Fibroblast of lung (primary cell): ENCODE results near the gene SLC35F4. TPM values are rescaled to one million over a fixed set of nuclear protein-coding genes. Genes with fewer than 3 reads are reported as not detected.

Experiments used
- DNase-seq, 2 donors: peaks; one replicate each; pipeline versions ENCODE4 v3.0.0 to v3.0.0-alpha.2; 2010; ENCODE audit warnings: low read depth in 2 of 2
- H2AFZ ChIP-seq: 2 replicates; pipeline ENCODE4 v1.5.1; 2012; ENCODE audit warnings: low read length, control low read depth, inconsistent platforms
- H3K27ac ChIP-seq: 2 replicates; pipeline ENCODE4 v1.5.1; 2011; ENCODE audit warnings: low read length, control low read depth; ENCODE audit not compliant: insufficient read depth
- H3K27me3 ChIP-seq: 2 replicates; pipeline ENCODE4 v1.5.1; 2011; ENCODE audit warnings: mild to moderate bottlenecking, low read length; ENCODE audit not compliant: control insufficient read depth, insufficient read depth
- H3K36me3 ChIP-seq: 2 replicates; pipeline ENCODE4 v1.5.1; 2011; ENCODE audit warnings: low read length; ENCODE audit not compliant: control insufficient read depth, insufficient read depth
- H3K4me1 ChIP-seq: 2 replicates; pipeline ENCODE4 v1.5.1; 2011; ENCODE audit warnings: low read length; ENCODE audit not compliant: control insufficient read depth, insufficient read depth; ENCODE audit errors: extremely low read depth
- H3K4me2 ChIP-seq: 2 replicates; pipeline ENCODE4 v1.5.1; 2011; ENCODE audit warnings: low read length, control low read depth; ENCODE audit not compliant: insufficient read depth; ENCODE audit errors: extremely low read depth
- H3K4me3 ChIP-seq, 4 experiments: fragments of 200-600 bp in 1 of 4; sonication (generic) in 1 of 4; replicated peaks in 1 of 4; 2 replicates each; pipeline ENCODE4 v1.5.1; 2011 to 2016; ENCODE audit warnings: low read length in 4 of 4, low read depth in 3 of 4, mild to moderate bottlenecking in 3 of 4, control low read depth in 2 of 4, inconsistent platforms in 1 of 4, mixed read lengths in 1 of 4; ENCODE audit not compliant: insufficient read depth in 1 of 4; ENCODE audit errors: control extremely low read depth in 1 of 4
- H3K79me2 ChIP-seq: 2 replicates; pipeline ENCODE4 v1.5.1; 2012; ENCODE audit warnings: mild to moderate bottlenecking, low read length, inconsistent platforms; ENCODE audit not compliant: control insufficient read depth, insufficient read depth
- H3K9ac ChIP-seq: 2 replicates; pipeline ENCODE4 v1.5.1; 2011; ENCODE audit warnings: mild to moderate bottlenecking, low read length, control low read depth; ENCODE audit not compliant: insufficient read depth
- H3K9me3 ChIP-seq: 2 replicates; pipeline ENCODE4 v1.5.1; 2012; ENCODE audit warnings: low read depth, low read length; ENCODE audit not compliant: control insufficient read depth, insufficient read depth
- H4K20me1 ChIP-seq: 2 replicates; pipeline ENCODE4 v1.5.1; 2011; ENCODE audit warnings: low read length; ENCODE audit not compliant: control insufficient read depth, insufficient read depth; ENCODE audit errors: extremely low read depth
- CTCF ChIP-seq, 2 donors: IDR thresholded peaks in 1 of 2; conservative IDR thresholded peaks in 1 of 2; 1 replicate in 1 of 2; 2 replicates in 1 of 2; pipeline ENCODE4 v1.5.1; 2011 to 2012; ENCODE audit warnings: low read length in 2 of 2, control low read depth in 1 of 2, inconsistent platforms in 1 of 2, low read depth in 1 of 2, mild to moderate bottlenecking in 1 of 2
- EZH2 ChIP-seq: IDR thresholded peaks from 2 replicates; pipeline ENCODE4 v1.5.1; 2012; ENCODE audit warnings: low read length, control low read depth, mild to moderate bottlenecking; ENCODE audit errors: missing control alignments
- polyA plus RNA-seq, 2 donors: library from polyadenylated mRNA; depleted of rRNA in 1 of 2; stranded (reverse) in 1 of 2; unstranded in 1 of 2; fragments of >200 nt; gene quantifications; 2 replicates each; pipeline ENCODE4 v1.2.1, GENCODE V29; 2011 to 2012; ENCODE audit warnings: missing spikeins in 1 of 2
- total RNA-seq: library from RNA; depleted of rRNA; stranded (reverse); fragments of >200 nt; gene quantifications from 2 replicates; pipeline ENCODE4 v1.2.1, GENCODE V29; 2014

The SLC35F4 gene
- total and polyA plus RNA-seq, 2 donors (not counting 1 experiment from before 2014, with no cell fraction given): not detected

- Histone ChIP-seq H3K79me2 (no peaks in the 10 kb centered on the region), H3K4me2 (no peak overlapping the region), H3K9ac (no peak overlapping the region), H3K4me1 (no peaks in the 10 kb centered on the region), H3K27ac (no peak overlapping the region), H3K27me3 (no peaks in the 10 kb centered on the region), H4K20me1 (no peaks in the 10 kb centered on the region), H2AFZ (no peak overlapping the region), H3K4me3 (no peak overlapping the region), H3K36me3 (no peaks in the 10 kb centered on the region), H3K9me3 (no peaks in the 10 kb centered on the region)
- TF ChIP-seq EZH2: no peak
- no peak for TF ChIP-seq CTCF (conservative IDR thresholded peaks at IDR 0.05 in 1 of 2, IDR thresholded peaks at IDR 0.05 in 1 of 2; ENCODE audit: low read depth in 1 of 2, low read length in 2 of 2)
- DNase-seq: peak; percentile 31 to 68
Observed at GRCh38 chr14:57732463-57733285, 133.2 kb downstream of the SLC35F4 start.

DNA sequence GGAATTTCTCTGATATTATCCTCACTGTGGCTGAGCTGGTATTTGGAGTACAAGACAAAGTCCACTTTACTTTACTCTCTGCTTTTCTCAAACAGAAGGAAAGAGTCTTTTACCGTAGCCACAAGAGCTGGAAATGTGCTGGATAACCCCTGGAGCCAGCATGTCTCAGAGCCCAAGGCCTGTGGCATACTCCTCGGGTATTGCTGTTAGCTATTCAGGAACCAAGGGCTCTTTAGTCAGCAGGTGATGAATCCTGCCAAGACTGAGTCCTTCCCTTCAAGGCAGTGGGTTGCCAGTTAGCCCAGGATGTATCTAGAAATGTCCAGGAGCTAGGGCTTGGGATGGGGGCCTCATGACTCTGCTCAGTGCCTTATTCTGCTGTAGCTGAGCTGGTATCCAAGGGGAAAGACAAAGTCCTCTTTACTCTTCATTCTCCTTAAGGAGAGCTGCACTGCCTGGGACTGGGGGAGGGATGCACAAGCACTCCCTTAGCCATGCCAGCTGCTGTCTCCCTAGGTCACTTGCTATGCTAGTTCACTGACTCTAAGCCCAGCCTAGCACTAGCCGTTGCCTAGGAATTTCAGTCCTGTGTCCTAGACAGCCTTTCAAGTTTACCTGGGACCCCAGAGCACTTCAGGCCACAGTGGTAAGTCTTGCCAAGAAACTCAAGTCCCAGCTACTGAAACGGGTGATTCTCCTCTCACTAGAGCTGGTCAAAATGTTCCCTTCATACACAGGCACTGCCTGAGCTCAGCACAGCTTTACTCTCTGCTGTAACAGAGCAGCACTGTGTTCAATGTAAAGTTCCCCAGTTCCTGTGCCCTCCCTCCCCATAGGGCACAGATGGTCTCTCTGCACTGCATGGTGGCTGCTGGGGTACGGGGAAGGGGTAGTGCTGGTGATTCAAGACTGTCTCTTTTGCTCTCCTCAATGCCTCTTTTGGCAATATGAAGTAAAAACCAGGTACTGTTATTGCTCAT is 136.4 kb downstream of the SLC35F4 start:
- DNase-seq: no peak
- Histone ChIP-seq H4K20me1 (no peaks in the 10 kb centered on the region), H3K27ac (no peak overlapping the region), H3K79me2 (no peaks in the 10 kb centered on the region), H3K4me2 (no peak overlapping the region), H3K9ac (no peak overlapping the region), H3K36me3 (no peaks in the 10 kb centered on the region), H3K9me3 (no peaks in the 10 kb centered on the region), H3K27me3 (no peaks in the 10 kb centered on the region), H3K4me3 (no peak overlapping the region), H3K4me1 (no peaks in the 10 kb centered on the region), H2AFZ (no peak overlapping the region)
- TF ChIP-seq EZH2 (no peak), CTCF (conservative IDR thresholded peaks at IDR 0.05 in 1 of 2, IDR thresholded peaks at IDR 0.05 in 1 of 2; ENCODE audit: low read depth in 1 of 2, low read length in 2 of 2) (no peak)
